ENCODE measurements around the gene ENAM.
A peak's percentile ranks its signal among the peaks of the same experiment; 100 is the strongest.
"Not testable (repeated sequence)": the region's sequence is repeated elsewhere in the genome, so short reads cannot be mapped to it uniquely, and the experiment has no call there.

Gene ENAM

DNA sequence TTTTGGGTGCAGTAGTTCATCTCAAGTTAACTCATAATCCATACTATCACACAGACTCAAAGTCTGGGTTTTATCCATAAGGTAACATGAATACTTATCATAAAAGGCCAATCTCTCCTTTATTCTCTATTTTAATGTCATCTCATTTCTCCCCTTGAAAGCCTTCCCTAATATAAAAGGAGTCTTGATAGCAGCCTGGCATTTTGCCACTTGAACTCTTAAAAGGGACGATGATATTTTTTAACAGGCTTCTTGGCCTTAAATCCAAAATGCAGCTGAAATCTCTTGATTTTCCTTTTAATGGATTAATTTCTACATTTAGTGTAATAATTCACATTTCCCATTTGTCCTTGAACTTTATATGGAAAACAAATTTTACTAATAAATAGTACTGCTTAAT is 46.2 kb downstream of the ENAM start:
- CTCF ChIA-PET, result interaction anchor here (0.9 kb wide), 1 partner anchor 19 kb away, joined by 3 read pairs; no protein-coding TSS in a partner anchor
- no peak for DNase-seq

GRCh38 chr4:70676554-70677090 is 48.1 kb downstream of the ENAM start:
- Mint-ChIP-seq H3K9me3 (no peaks in the 10 kb centered on the region), H3K4me3 (peak overlapping the region; percentile 21), H3K36me3 (peaks cover 11% of the 10 kb centered on the region), H3K4me1 (peaks cover 63% of the 10 kb centered on the region), H3K27me3 (peaks cover 5% of the 10 kb centered on the region), H3K27ac (peak overlapping the region; percentile 82)
- no peak for DNase-seq
- CTCF ChIA-PET, result interaction anchor here (0.7 to 2.3 kb wide), 3 partner anchors 9 to 1419 kb away, joined by 3 to 5 read pairs (median 3); no protein-coding TSS in a partner anchor

More for the DNA sequence above, 46.2 kb downstream of the ENAM start:
- Mint-ChIP-seq H3K9me3 (no peaks in the 10 kb centered on the region), H3K36me3 (peaks cover 5% of the 10 kb centered on the region), H3K4me1 (peaks cover 47% of the 10 kb centered on the region), H3K4me3 (no peak overlapping the region), H3K27ac (no peak overlapping the region), H3K27me3 (peaks cover 10% of the 10 kb centered on the region)

DNA sequence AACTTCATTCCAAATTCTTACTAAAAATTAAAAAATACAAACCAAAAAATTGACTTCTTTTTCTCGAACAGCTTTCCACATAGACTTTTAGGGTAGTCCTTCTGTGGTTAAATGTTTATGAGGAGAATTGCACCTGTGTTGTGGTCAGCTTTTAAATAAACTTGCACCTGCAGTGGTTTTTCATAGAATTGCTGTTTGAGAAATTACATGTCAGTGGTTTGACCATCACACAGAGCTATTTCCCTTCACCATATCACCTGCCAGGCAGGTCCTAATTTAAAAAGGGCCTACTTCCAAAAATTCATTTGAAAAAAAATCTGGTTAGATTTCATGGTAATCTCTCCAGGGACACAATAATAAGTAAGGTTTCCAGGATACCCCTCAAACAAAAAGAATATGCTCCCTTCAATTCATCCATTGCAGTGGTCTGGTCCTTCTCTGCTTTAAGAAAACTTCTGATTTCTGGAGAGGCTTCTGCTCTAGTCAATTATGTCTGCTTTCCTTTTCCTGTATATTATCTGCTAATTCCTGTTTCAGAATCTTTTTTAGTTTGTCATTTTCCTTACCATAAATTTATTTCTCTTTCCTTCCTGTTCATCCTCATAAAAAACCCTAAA is 49.9 kb downstream of the ENAM start:
- Mint-ChIP-seq H3K27ac (peak overlapping the region; percentile 87), H3K4me3 (peak overlapping the region; percentile 4), H3K9me3 (peaks cover 4% of the 10 kb centered on the region), H3K4me1 (peaks cover 70% of the 10 kb centered on the region), H3K27me3 (peaks cover 3% of the 10 kb centered on the region), H3K36me3 (peaks cover 14% of the 10 kb centered on the region)
- CTCF ChIA-PET, result interaction anchor here (1.0 to 2.3 kb wide), 2 partner anchors 26 to 56 kb away, joined by 4 to 5 read pairs; no protein-coding TSS in a partner anchor
- DNase-seq, result no peak

DNA sequence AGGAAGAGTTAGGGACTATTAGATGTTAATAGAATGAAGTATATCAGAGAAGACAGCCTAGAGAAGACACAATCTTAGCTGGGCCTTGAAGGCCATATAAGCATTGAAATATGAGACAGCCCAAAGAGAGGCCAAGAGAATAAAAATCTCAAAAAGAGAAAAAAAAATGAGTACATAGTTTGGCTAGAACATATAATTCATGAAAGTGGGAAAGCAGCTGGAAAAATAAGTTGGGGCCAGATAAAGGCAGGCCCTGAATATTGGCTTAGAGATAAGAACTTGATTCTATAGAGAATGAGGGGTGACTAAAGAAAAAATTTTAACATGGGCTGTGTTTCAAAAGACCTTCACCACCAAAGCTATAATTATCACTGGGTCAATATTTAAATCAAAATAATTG is 52.4 kb downstream of the ENAM start:
- H3K4me3 Mint-ChIP-seq, result no peak overlapping the region
- peaks cover 69% of the 10 kb centered on the region for H3K4me1 Mint-ChIP-seq
- no peak overlapping the region for H3K27ac Mint-ChIP-seq

DNA sequence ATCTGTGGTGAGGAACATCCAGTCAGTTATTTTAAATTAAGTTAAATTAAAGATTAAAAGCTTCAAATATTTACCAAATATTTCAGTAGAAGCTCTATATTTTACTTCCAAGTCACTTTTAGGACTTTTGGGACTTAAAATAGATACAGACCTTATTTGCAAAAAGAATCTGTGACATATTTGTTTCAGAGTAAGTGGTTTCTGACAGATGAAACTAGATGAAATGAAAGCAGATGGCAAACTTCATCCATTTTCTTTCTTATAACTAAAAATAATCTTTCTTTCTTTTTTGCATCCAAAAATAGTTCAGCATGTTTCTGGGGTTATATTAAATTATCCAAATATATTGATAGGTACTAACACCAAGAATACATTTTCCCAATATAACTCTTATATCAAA is 53.2 kb downstream of the ENAM start:
- H3K9me3 Mint-ChIP-seq, result peaks cover 4% of the 10 kb centered on the region

More for the DNA sequence above, 52.4 kb downstream of the ENAM start:
- no peak for DNase-seq
- CTCF ChIA-PET, result interaction anchor here (1.1 kb wide), 1 partner anchor 55 kb away, joined by 3 read pairs; no protein-coding TSS in a partner anchor
- H3K9me3 Mint-ChIP-seq, result peaks cover 4% of the 10 kb centered on the region
- H3K27me3 Mint-ChIP-seq, result no peaks in the 10 kb centered on the region
- H3K36me3 Mint-ChIP-seq, result peaks cover 10% of the 10 kb centered on the region

DNA sequence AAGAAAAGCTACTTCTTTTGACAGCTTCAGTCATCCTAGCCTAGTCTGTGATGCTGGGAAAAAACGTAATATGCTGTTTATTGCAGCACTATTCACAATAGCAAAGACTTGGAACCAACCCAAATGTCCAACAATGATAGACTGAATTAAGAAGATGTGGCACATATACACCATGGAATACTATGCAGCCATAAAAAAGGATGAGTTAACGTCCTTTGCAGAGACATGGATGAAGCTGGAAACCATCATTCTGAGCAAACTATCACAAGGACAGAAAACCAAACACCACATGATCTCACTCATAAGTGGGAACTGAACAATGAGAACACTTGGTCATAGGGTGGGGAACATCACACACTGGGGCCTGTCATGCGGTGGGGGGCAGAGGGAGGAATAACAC is 53.6 kb downstream of the ENAM start:
- DNase-seq, H3K27me3 Mint-ChIP-seq, H3K27ac Mint-ChIP-seq, H3K9me3 Mint-ChIP-seq, H3K4me3 Mint-ChIP-seq, H3K36me3 Mint-ChIP-seq: not testable (repeated sequence)
- H3K4me1 Mint-ChIP-seq, result peaks cover 60% of the 10 kb centered on the region
- CTCF ChIA-PET, result interaction anchor here (1.1 kb wide), 1 partner anchor 54 kb away, joined by 3 read pairs; no protein-coding TSS in a partner anchor

More for the DNA sequence above, 53.2 kb downstream of the ENAM start:
- no peak overlapping the region for H3K4me3 Mint-ChIP-seq
- CTCF ChIA-PET, result interaction anchor here (1.1 kb wide), 1 partner anchor 54 kb away, joined by 3 read pairs; no protein-coding TSS in a partner anchor
- H3K27me3 Mint-ChIP-seq, result no peaks in the 10 kb centered on the region
- H3K4me1 Mint-ChIP-seq, result peaks cover 64% of the 10 kb centered on the region
- H3K27ac Mint-ChIP-seq, result no peak overlapping the region
- H3K36me3 Mint-ChIP-seq, result peaks cover 10% of the 10 kb centered on the region
- no peak for DNase-seq

- peaks cover 29% of the 10 kb centered on the region for H3K36me3 Mint-ChIP-seq
- H3K9me3 Mint-ChIP-seq, result peaks cover under 1% of the 10 kb centered on the region
- H3K4me1 Mint-ChIP-seq, result peaks cover 58% of the 10 kb centered on the region
- peak; percentile 29 for DNase-seq
- H3K27ac Mint-ChIP-seq, result peak overlapping the region; percentile 96
- no peaks in the 10 kb centered on the region for H3K27me3 Mint-ChIP-seq
- CTCF ChIA-PET, result interaction anchor here (0.7 to 1.0 kb wide), 4 partner anchors 35 to 114 kb away, joined by 3 read pairs; no protein-coding TSS in a partner anchor
- peak overlapping the region; percentile 92 for H3K4me3 Mint-ChIP-seq
These were observed 58.8 kb downstream of the ENAM start for GRCh38 chr4:70687392-70687791.

GRCh38 chr4:70687821-70688794 is 59.6 kb downstream of the ENAM start, which contains the start of gene UTP3:
Gene UTP3, plus strand, starts transcription at chr4:70688532. Its CDS starts 146 bp downstream, at chr4:70688678.
- DNase-seq, result peak; percentile 95
- H3K9me3 Mint-ChIP-seq, result no peaks in the 10 kb centered on the region
- peaks cover 55% of the 10 kb centered on the region for H3K4me1 Mint-ChIP-seq
- H3K4me3 Mint-ChIP-seq, result peak within 1 kb of the TSS; percentile 92
- H3K27me3 Mint-ChIP-seq, result no peaks in the 10 kb centered on the region
- H3K27ac Mint-ChIP-seq, result peak within 1 kb of the TSS; percentile 96
- H3K36me3 Mint-ChIP-seq, result peaks cover 28% of the 10 kb centered on the region
- CTCF ChIA-PET, result interaction anchor here (0.7 to 2.3 kb wide), 12 partner anchors 10 to 144 kb away, joined by 3 to 11 read pairs (median 4); no protein-coding TSS in a partner anchor

- CTCF ChIA-PET, result interaction anchor here (0.7 to 3.4 kb wide), 11 partner anchors 9 to 143 kb away, joined by 3 to 14 read pairs (median 5); no protein-coding TSS in a partner anchor
- H3K27ac Mint-ChIP-seq, result peak overlapping the region; percentile 96
- peak overlapping the region; percentile 92 for H3K4me3 Mint-ChIP-seq
- H3K9me3 Mint-ChIP-seq, result no peaks in the 10 kb centered on the region
- no peaks in the 10 kb centered on the region for H3K27me3 Mint-ChIP-seq
- H3K4me1 Mint-ChIP-seq, result peaks cover 56% of the 10 kb centered on the region
- no peak for DNase-seq
- peaks cover 31% of the 10 kb centered on the region for H3K36me3 Mint-ChIP-seq
These were observed 60.3 kb downstream of the ENAM start for GRCh38 chr4:70688795-70689231.

DNA sequence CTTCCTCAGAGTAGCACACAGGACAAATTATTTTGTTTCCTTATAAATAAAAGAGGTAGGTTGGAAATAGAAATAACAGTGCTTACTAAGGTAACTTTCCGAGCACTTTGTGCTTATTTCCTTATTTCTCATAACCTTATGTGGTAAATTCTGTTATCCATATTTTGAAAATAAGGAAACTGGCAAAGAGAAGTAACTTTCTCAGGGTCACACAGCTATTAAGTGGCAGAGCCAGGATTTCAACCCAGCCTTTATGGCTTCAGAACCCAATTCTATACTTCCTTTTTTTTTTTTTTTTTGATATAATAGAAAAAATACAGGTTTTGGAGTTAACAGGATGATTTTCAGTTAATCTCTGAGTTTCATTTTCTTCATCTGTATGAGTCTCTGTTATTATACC is 63.1 kb downstream of the ENAM start:
- Mint-ChIP-seq H3K4me1 (peaks cover 45% of the 10 kb centered on the region), H3K9me3 (no peaks in the 10 kb centered on the region), H3K4me3 (peak overlapping the region; percentile 32), H3K27ac (peak overlapping the region; percentile 72), H3K27me3 (no peaks in the 10 kb centered on the region), H3K36me3 (peaks cover 35% of the 10 kb centered on the region)
- CTCF ChIA-PET, result interaction anchor here (0.6 to 3.4 kb wide), 4 partner anchors 10 to 250 kb away, joined by 3 to 14 read pairs (median 4); no protein-coding TSS in a partner anchor
- no peak for DNase-seq

- H3K36me3 Mint-ChIP-seq, result peaks cover 21% of the 10 kb centered on the region
- H3K4me3 Mint-ChIP-seq, CTCF ChIA-PET, DNase-seq, H3K9me3 Mint-ChIP-seq, H3K27ac Mint-ChIP-seq, H3K27me3 Mint-ChIP-seq: not testable (repeated sequence)
- peaks cover 25% of the 10 kb centered on the region for H3K4me1 Mint-ChIP-seq
These were observed 66.1 kb downstream of the ENAM start for GRCh38 chr4:70694633-70695032.
